ENCODE results near the gene WLS.
"Not testable (repeated sequence)": the region's sequence is repeated elsewhere in the genome, so short reads cannot be mapped to it uniquely, and the experiment has no call there.

The WLS gene

GRCh38 chr1:68270951-68271350 is 38.6 kb upstream of the WLS start:
- no peak for TF ChIP-seq CTCF (IDR thresholded peaks at IDR 0.05; ENCODE audit: insufficient read depth, low read depth, low read length, missing control alignments)
- no peak overlapping the region for H3K4me3 ChIP-seq (ENCODE audit: low read length)
- DNase-seq (ENCODE audit: low read depth) = no peak

- TF ChIP-seq CTCF (IDR thresholded peaks at IDR 0.05; ENCODE audit: insufficient read depth, low read depth, low read length, missing control alignments) = no peak
- peak; percentile 76 for DNase-seq (ENCODE audit: low read depth)
- no peak overlapping the region for H3K4me3 ChIP-seq (ENCODE audit: low read length)
These were observed 37.5 kb upstream of the WLS start for GRCh38 chr1:68269637-68270430.

GRCh38 chr1:68268896-68269483 is 36.7 kb upstream of the WLS start:
- no peak for TF ChIP-seq CTCF (IDR thresholded peaks at IDR 0.05; ENCODE audit: insufficient read depth, low read depth, low read length, missing control alignments)
- DNase-seq (ENCODE audit: low read depth) = peak; percentile 20
- H3K4me3 ChIP-seq (ENCODE audit: low read length) = no peak overlapping the region

GRCh38 chr1:68256824-68257223 is 24.5 kb upstream of the WLS start:
- DNase-seq (ENCODE audit: low read depth); H3K4me3 ChIP-seq (ENCODE audit: low read length): not testable (repeated sequence)

- peak; percentile 59 for DNase-seq (ENCODE audit: low read depth)
- H3K4me3 ChIP-seq (ENCODE audit: low read length) = no peak overlapping the region
- TF ChIP-seq CTCF (IDR thresholded peaks at IDR 0.05; ENCODE audit: insufficient read depth, low read depth, low read length, missing control alignments) = no peak
These were observed 23.0 kb upstream of the WLS start for GRCh38 chr1:68255301-68255700.

GRCh38 chr1:68254667-68255226 is 22.4 kb upstream of the WLS start:
- no peak overlapping the region for H3K4me3 ChIP-seq (ENCODE audit: low read length)
- TF ChIP-seq CTCF (IDR thresholded peaks at IDR 0.05; ENCODE audit: insufficient read depth, low read depth, low read length, missing control alignments) = no peak
- DNase-seq (ENCODE audit: low read depth) = no peak

GRCh38 chr1:68237040-68237439 is 4.7 kb upstream of the WLS start:
- TF ChIP-seq CTCF (IDR thresholded peaks at IDR 0.05; ENCODE audit: insufficient read depth, low read depth, low read length, missing control alignments) = no peak
- no peak overlapping the region for H3K4me3 ChIP-seq (ENCODE audit: low read length)
- DNase-seq (ENCODE audit: low read depth) = no peak
